ENCODE results near the gene DHX58.

DHX58 gene

GRCh38 chr17:42131232-42131631, 18.7 kb upstream of the DHX58 start:
- DNase-seq (ENCODE audit: low read depth, low spot score), result no peak
- H3K4me3 ChIP-seq (ENCODE audit: low read length), result no peak overlapping the region

- H3K4me3 ChIP-seq (ENCODE audit: low read length), result no peak overlapping the region
Measured at GRCh38 chr17:42130310-42130936, 17.9 kb upstream of the DHX58 start.

GRCh38 chr17:42129109-42129837, 16.8 kb upstream of the DHX58 start:
- no peak for DNase-seq (ENCODE audit: low read depth, low spot score)
- no peak overlapping the region for H3K4me3 ChIP-seq (ENCODE audit: low read length)

More at GRCh38 chr17:42130310-42130936, 17.9 kb upstream of the DHX58 start:
- no peak for DNase-seq (ENCODE audit: low read depth, low spot score)

- DNase-seq (ENCODE audit: low read depth, low spot score), result no peak
- H3K4me3 ChIP-seq (ENCODE audit: low read length), result no peak overlapping the region
Measured at GRCh38 chr17:42127414-42127813, 14.9 kb upstream of the DHX58 start.

- no peak for DNase-seq (ENCODE audit: low read depth, low spot score)
- no peak overlapping the region for H3K4me3 ChIP-seq (ENCODE audit: low read length)
Measured at GRCh38 chr17:42126836-42127235, 14.3 kb upstream of the DHX58 start.

GRCh38 chr17:42125565-42125964, 13.1 kb upstream of the DHX58 start:
- no peak overlapping the region for H3K4me3 ChIP-seq (ENCODE audit: low read length)
- DNase-seq (ENCODE audit: low read depth, low spot score), result no peak

- H3K4me3 ChIP-seq (ENCODE audit: low read length), result no peak overlapping the region
Measured at GRCh38 chr17:42124256-42124655, 11.7 kb upstream of the DHX58 start.

GRCh38 chr17:42122371-42123303, 10.1 kb upstream of the DHX58 start, which contains the start of gene HSPB9:
Gene HSPB9, plus strand, starts transcription at chr17:42122804. Its CDS starts 47 bp downstream, at chr17:42122851.
- no peak for DNase-seq (ENCODE audit: low read depth, low spot score)
- peak within 1 kb of the TSS; percentile 59 for H3K4me3 ChIP-seq (ENCODE audit: low read length)

More at GRCh38 chr17:42124256-42124655, 11.7 kb upstream of the DHX58 start:
- no peak for DNase-seq (ENCODE audit: low read depth, low spot score)

- peak within 1 kb of the TSS; percentile 59 for H3K4me3 ChIP-seq (ENCODE audit: low read length)
- DNase-seq (ENCODE audit: low read depth, low spot score), result peak; percentile 73
Measured at GRCh38 chr17:42120770-42121769, 8.6 kb upstream of the DHX58 start, which contains the start of gene KAT2A. Gene KAT2A, minus strand, starts transcription at chr17:42121367. Its CDS starts 63 bp downstream, at chr17:42121304.

- no peak for DNase-seq (ENCODE audit: low read depth, low spot score)
- H3K4me3 ChIP-seq (ENCODE audit: low read length), result peak overlapping the region; percentile 59
Measured at GRCh38 chr17:42120161-42120769, 7.8 kb upstream of the DHX58 start.

- DNase-seq (ENCODE audit: low read depth, low spot score), result no peak
- no peak overlapping the region for H3K4me3 ChIP-seq (ENCODE audit: low read length)
Measured at GRCh38 chr17:42119301-42119700, 6.8 kb upstream of the DHX58 start.

- no peak for DNase-seq (ENCODE audit: low read depth, low spot score)
Measured at GRCh38 chr17:42118545-42118944, 6.0 kb upstream of the DHX58 start.

GRCh38 chr17:42118126-42118510, 5.6 kb upstream of the DHX58 start:
- no peak for DNase-seq (ENCODE audit: low read depth, low spot score)

More at GRCh38 chr17:42118545-42118944, 6.0 kb upstream of the DHX58 start:
- H3K4me3 ChIP-seq (ENCODE audit: low read length), result no peak overlapping the region

GRCh38 chr17:42117397-42118125, 5.0 kb upstream of the DHX58 start:
- DNase-seq (ENCODE audit: low read depth, low spot score), result no peak

More at GRCh38 chr17:42118126-42118510, 5.6 kb upstream of the DHX58 start:
- no peak overlapping the region for H3K4me3 ChIP-seq (ENCODE audit: low read length)

GRCh38 chr17:42116705-42117396, 4.3 kb upstream of the DHX58 start:
- no peak overlapping the region for H3K4me3 ChIP-seq (ENCODE audit: low read length)
- DNase-seq (ENCODE audit: low read depth, low spot score), result peak; percentile 79

More at GRCh38 chr17:42117397-42118125, 5.0 kb upstream of the DHX58 start:
- H3K4me3 ChIP-seq (ENCODE audit: low read length), result no peak overlapping the region

- no peak overlapping the region for H3K4me3 ChIP-seq (ENCODE audit: low read length)
- DNase-seq (ENCODE audit: low read depth, low spot score), result no peak
Measured at GRCh38 chr17:42114118-42114517, 1.6 kb upstream of the DHX58 start.

All from Jurkat, Clone E6-1 (cell line).